ENCODE data around the gene PRICKLE2. TPM values are rescaled to one million over a fixed set of nuclear protein-coding genes. Genes with fewer than 3 reads are reported as not detected.

PRICKLE2 gene
- total RNA-seq, 4 donors from 2014 or later = 71.8 to 99.9 (median 84.4) TPM

GRCh38 chr3:64122476-64122875, 102.8 kb downstream of the PRICKLE2 start:
- DNase-seq (ENCODE audit: extremely low spot score) = no peak
- TF ChIP-seq EP300 (IDR thresholded peaks at IDR 0.05) = no peak
- TF ChIP-seq POLR2AphosphoS5 (IDR thresholded peaks at IDR 0.05) = peak in 1 of 2 donors; percentile 21
- TF ChIP-seq, protein P1, sequence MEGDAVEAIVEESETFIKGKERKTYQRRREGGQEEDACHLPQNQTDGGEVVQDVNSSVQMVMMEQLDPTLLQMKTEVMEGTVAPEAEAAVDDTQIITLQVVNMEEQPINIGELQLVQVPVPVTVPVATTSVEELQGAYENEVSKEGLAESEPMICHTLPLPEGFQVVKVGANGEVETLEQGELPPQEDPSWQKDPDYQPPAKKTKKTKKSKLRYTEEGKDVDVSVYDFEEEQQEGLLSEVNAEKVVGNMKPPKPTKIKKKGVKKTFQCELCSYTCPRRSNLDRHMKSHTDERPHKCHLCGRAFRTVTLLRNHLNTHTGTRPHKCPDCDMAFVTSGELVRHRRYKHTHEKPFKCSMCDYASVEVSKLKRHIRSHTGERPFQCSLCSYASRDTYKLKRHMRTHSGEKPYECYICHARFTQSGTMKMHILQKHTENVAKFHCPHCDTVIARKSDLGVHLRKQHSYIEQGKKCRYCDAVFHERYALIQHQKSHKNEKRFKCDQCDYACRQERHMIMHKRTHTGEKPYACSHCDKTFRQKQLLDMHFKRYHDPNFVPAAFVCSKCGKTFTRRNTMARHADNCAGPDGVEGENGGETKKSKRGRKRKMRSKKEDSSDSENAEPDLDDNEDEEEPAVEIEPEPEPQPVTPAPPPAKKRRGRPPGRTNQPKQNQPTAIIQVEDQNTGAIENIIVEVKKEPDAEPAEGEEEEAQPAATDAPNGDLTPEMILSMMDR (IDR thresholded peaks at IDR 0.05) = no peak
- 24% methylated on average over 2 of the region's 3 CpGs for WGBS
- Histone ChIP-seq H3K4me1 (peaks cover 16 to 34% (median 26%) of the 10 kb centered on the region in 4 donors), H3K4me3 (no peak overlapping the region), H3K36me3 (peaks cover 0 to 19% (median 6%) of the 10 kb centered on the region in 4 donors), H3K27ac (replicated peaks in 1 of 4) (peak overlapping the region; percentile 25 to 69 (median 52)), H3K27me3 (no peaks in the 10 kb centered on the region), H3K9me3 (no peaks in the 10 kb centered on the region)
- intact Hi-C loops (cut with DNase I) = no loop called here

DNA sequence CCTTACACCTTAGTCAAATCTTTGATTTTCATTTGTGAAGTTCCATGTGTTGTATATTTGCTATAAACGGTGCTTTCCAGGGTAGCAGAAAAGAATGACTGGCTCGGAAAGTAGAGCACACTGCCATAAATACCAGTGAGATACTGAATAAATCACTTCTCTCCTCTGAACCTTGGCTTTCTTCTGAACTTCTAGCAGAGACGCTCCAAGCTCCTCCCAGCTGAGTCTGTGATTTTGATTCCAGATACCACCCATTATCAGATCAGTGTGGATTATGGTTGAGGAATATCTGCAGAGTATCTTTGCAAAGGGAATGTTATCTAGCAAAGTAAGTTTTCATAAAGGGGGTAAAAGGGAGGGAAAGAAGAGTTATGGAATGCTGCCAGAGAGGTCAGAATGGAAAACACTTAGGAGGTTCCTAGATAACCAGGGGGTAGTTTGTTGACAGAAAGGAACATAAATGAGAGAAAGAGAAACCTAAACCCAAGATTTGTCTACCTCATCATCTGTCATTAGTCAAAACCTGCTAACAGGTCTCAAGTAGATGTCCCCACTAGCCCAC, 103.4 kb downstream of the PRICKLE2 start:
- no peaks in the 10 kb centered on the region for H3K27me3 ChIP-seq
- WGBS = 8% methylated on average over 3 of the region's 3 CpGs
- intact Hi-C loops (cut with DNase I) = no loop called here
- H3K9me3 ChIP-seq = no peaks in the 10 kb centered on the region
- H3K4me3 ChIP-seq = no peak overlapping the region
- DNase-seq (ENCODE audit: extremely low spot score) = no peak
- peak overlapping the region; percentile 25 to 69 (median 52) for H3K27ac ChIP-seq (replicated peaks in 1 of 4)
- H3K4me1 ChIP-seq = peaks cover 16 to 34% (median 26%) of the 10 kb centered on the region in 4 donors
- TF ChIP-seq POLR2A (IDR thresholded peaks at IDR 0.05; ENCODE audit: low read depth) (no peak), EP300 (IDR thresholded peaks at IDR 0.05) (no peak), POLR2AphosphoS5 (IDR thresholded peaks at IDR 0.05) (no peak)
- TF ChIP-seq, protein P1 (IDR thresholded peaks at IDR 0.05) = no peak
- H3K36me3 ChIP-seq = peaks cover 0 to 17% (median under 1%) of the 10 kb centered on the region in 4 donors

DNA sequence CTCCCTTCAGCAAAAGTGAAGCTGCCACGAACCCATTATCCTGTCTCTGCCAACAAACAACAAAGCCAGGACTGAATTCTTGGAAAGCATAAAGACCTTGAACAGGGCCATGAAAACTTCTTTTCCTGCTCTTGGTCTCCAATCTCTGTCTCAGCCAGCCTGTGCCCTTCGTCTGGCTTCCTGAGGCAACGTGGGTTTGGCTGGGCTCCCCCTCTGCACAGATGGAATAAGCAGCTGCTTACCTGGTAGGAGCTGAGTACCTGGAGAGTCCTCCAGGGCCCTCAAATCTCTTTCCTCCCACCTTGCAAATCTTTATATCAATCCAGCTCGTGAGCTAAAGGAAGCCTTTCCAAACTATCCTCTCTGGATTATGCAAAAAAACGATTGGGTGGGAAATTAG, 104.4 kb downstream of the PRICKLE2 start:
- no peak for DNase-seq (ENCODE audit: extremely low spot score)
- no peak overlapping the region for H3K4me3 ChIP-seq
- H3K4me1 ChIP-seq = peaks cover 16 to 34% (median 26%) of the 10 kb centered on the region in 4 donors
- H3K27ac ChIP-seq (replicated peaks in 1 of 4) = peak overlapping the region; percentile 7 to 69 (median 52)
- H3K9me3 ChIP-seq = no peaks in the 10 kb centered on the region
- H3K27me3 ChIP-seq = no peaks in the 10 kb centered on the region
- H3K36me3 ChIP-seq = peaks cover 0 to 17% (median 0%) of the 10 kb centered on the region in 4 donors
- intact Hi-C loops (cut with DNase I) = no loop called here
- WGBS = 40% methylated on average over 5 of the region's 5 CpGs
- TF ChIP-seq POLR2A (IDR thresholded peaks at IDR 0.05; ENCODE audit: low read depth) (no peak), POLR2AphosphoS5 (IDR thresholded peaks at IDR 0.05) (no peak), EP300 (IDR thresholded peaks at IDR 0.05) (no peak)
- TF ChIP-seq, protein P1 (IDR thresholded peaks at IDR 0.05) = no peak

- Histone ChIP-seq H3K4me1 (peaks cover 10 to 41% (median 31%) of the 10 kb centered on the region in 4 donors), H3K36me3 (peaks cover 0 to 11% (median 0%) of the 10 kb centered on the region in 4 donors), H3K27ac (replicated peaks in 1 of 4) (no peak overlapping the region), H3K4me3 (no peak overlapping the region), H3K9me3 (peaks cover 0 to 7% (median 0%) of the 10 kb centered on the region in 4 donors), H3K27me3 (no peaks in the 10 kb centered on the region)
- no peak for DNase-seq (ENCODE audit: extremely low spot score)
- TF ChIP-seq POLR2A (IDR thresholded peaks at IDR 0.05; ENCODE audit: low read depth) (no peak), POLR2AphosphoS5 (IDR thresholded peaks at IDR 0.05) (no peak), EP300 (IDR thresholded peaks at IDR 0.05) (no peak)
- TF ChIP-seq, protein P1 (IDR thresholded peaks at IDR 0.05) = no peak
- WGBS = 91% methylated on average over 1 of the region's 1 CpG
- intact Hi-C loops (cut with DNase I) = no loop called here
These were observed 107.8 kb downstream of the PRICKLE2 start for GRCh38 chr3:64117483-64117882.

DNA sequence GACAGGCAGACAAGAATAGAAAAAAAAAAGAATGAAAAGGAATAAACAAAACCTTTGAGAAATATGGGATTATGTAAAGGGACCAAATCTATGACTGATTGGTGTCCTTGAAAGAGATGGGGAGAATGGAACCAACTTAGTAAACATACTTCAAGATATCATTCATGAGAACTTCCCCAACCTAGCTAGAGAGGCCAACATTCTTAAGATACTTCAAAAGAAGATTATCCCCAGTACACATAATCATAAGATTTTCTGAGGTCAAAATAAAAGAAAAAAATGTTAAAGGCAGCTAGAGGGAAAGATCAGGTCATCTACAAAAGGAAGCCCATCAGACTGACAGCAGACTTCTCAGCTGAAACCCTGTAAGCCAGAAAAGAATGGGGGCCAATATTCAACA, 110.6 kb downstream of the PRICKLE2 start:
- Histone ChIP-seq H3K27ac (replicated peaks in 1 of 4) (no peak overlapping the region), H3K4me3 (no peak overlapping the region), H3K36me3 (peaks cover 0 to 9% (median 0%) of the 10 kb centered on the region in 4 donors), H3K9me3 (peaks cover 0 to 7% (median 0%) of the 10 kb centered on the region in 4 donors), H3K4me1 (peaks cover 0 to 41% (median 26%) of the 10 kb centered on the region in 4 donors), H3K27me3 (no peaks in the 10 kb centered on the region)
- intact Hi-C loops (cut with DNase I) = no loop called here
- DNase-seq (ENCODE audit: extremely low spot score) = no peak
- TF ChIP-seq EP300 (IDR thresholded peaks at IDR 0.05) (no peak), POLR2AphosphoS5 (IDR thresholded peaks at IDR 0.05) (no peak), POLR2A (IDR thresholded peaks at IDR 0.05; ENCODE audit: low read depth) (no peak)
- TF ChIP-seq, protein P1 (IDR thresholded peaks at IDR 0.05) = no peak

Measured in esophagus muscularis mucosa (tissue), 4 donors.